DOHH2 (cell line): ENCODE results near the gene KIRREL3.

Source experiments
- H3F3A ChIP-seq: fragments of 200-600 bp; sonication (generic), shearing (Covaris generic); 2 replicates; pipeline ENCODE4 v1.6.0; 2016; ENCODE audit warnings: antibody characterized with exemption, mild to moderate bottlenecking; ENCODE audit not compliant: control insufficient read depth, insufficient read depth
- H3K27ac ChIP-seq: fragments of 200-600 bp; sonication (generic); 2 replicates; pipeline ENCODE4 v1.5.1; 2014; ENCODE audit warnings: low read depth, mild to moderate bottlenecking, low read length, moderate library complexity
- H3K27me3 ChIP-seq: fragments of 200-600 bp; sonication (generic); 2 replicates; pipeline ENCODE4 v1.6.1; 2014; ENCODE audit warnings: mild to moderate bottlenecking, low read length, mixed read lengths; ENCODE audit not compliant: control insufficient read depth
- H3K36me3 ChIP-seq: fragments of 200-600 bp; sonication (generic); 2 replicates; pipeline ENCODE4 v1.6.1; 2014; ENCODE audit warnings: mild to moderate bottlenecking, low read length, moderate library complexity, mixed read lengths; ENCODE audit not compliant: control insufficient read depth
- H3K4me1 ChIP-seq: fragments of 200-600 bp; sonication (generic); 2 replicates; pipeline ENCODE4 v1.6.1; 2014; ENCODE audit warnings: mild to moderate bottlenecking, low read length, mixed read lengths; ENCODE audit not compliant: control insufficient read depth
- H3K4me2 ChIP-seq: fragments of 200-600 bp; sonication (generic); 2 replicates; pipeline ENCODE4 v1.6.0; 2014; ENCODE audit warnings: mild to moderate bottlenecking, low read length, moderate library complexity
- H3K4me3 ChIP-seq: fragments of 200-600 bp; sonication (generic); 2 replicates; pipeline ENCODE4 v1.5.1; 2014; ENCODE audit warnings: mild to moderate bottlenecking, low read length, mixed read lengths
- H3K79me2 ChIP-seq: fragments of 200-600 bp; sonication (generic); 2 replicates; pipeline ENCODE4 v1.6.1; 2014; ENCODE audit warnings: mild to moderate bottlenecking, low read length, mixed read lengths; ENCODE audit not compliant: control insufficient read depth
- H3K9me2 ChIP-seq: fragments of 200-600 bp; sonication (generic); replicated peaks from 2 replicates; pipeline ENCODE4 v1.6.1; 2014; ENCODE audit warnings: mild to moderate bottlenecking, low read length, mixed read lengths; ENCODE audit not compliant: control insufficient read depth
- H3K9me3 ChIP-seq: fragments of 200-600 bp; sonication (generic); 2 replicates; pipeline ENCODE4 v1.6.1; 2014; ENCODE audit warnings: antibody characterized with exemption, low read length, mixed read lengths; ENCODE audit not compliant: control insufficient read depth, insufficient read depth
- H4K20me1 ChIP-seq: fragments of 200-600 bp; sonication (generic); 2 replicates; pipeline ENCODE4 v1.6.0; 2014; ENCODE audit warnings: low read depth, mild to moderate bottlenecking, antibody characterized with exemption, low read length, moderate library complexity; ENCODE audit not compliant: control insufficient read depth, insufficient read depth
- CTCF ChIP-seq: fragments of 200-600 bp; sonication (generic); IDR thresholded peaks from one replicate; pipeline ENCODE4 v1.5.1; 2014; ENCODE audit warnings: antibody characterized with exemption, mild to moderate bottlenecking, low read depth, low read length; ENCODE audit not compliant: poor library complexity, severe bottlenecking
- EZH2phosphoT487 ChIP-seq: fragments of 200-600 bp; sonication (generic); IDR thresholded peaks from 2 replicates; pipeline ENCODE4 v1.6.1; 2017; ENCODE audit warnings: borderline replicate concordance, mild to moderate bottlenecking, antibody characterized with exemption, low read length, moderate library complexity, mixed read lengths

Gene KIRREL3

GRCh38 chr11:126637795-126638175, 362.8 kb downstream of the KIRREL3 start:
- H3K27ac ChIP-seq: no peak overlapping the region
- H3K9me2 ChIP-seq: no peaks in the 10 kb centered on the region
- no peak overlapping the region for H3K4me2 ChIP-seq
- H3K4me1 ChIP-seq: no peaks in the 10 kb centered on the region
- H3F3A ChIP-seq: no peaks in the 10 kb centered on the region
- H3K36me3 ChIP-seq: no peaks in the 10 kb centered on the region
- 0 out of 2 replicates have a peak, but pooled peaks cover 3% of the 10 kb centered on the region for H3K27me3 ChIP-seq
- no peak for TF ChIP-seq CTCF
- no peak for TF ChIP-seq EZH2phosphoT487
- no peaks in the 10 kb centered on the region for H3K79me2 ChIP-seq
- no peaks in the 10 kb centered on the region for H4K20me1 ChIP-seq
- no peaks in the 10 kb centered on the region for H3K9me3 ChIP-seq
- no peak overlapping the region for H3K4me3 ChIP-seq

GRCh38 chr11:126636911-126637794, 363.4 kb downstream of the KIRREL3 start:
- H3K4me2 ChIP-seq: no peak overlapping the region
- TF ChIP-seq EZH2phosphoT487 (no peak), CTCF (no peak)
- H3K4me3 ChIP-seq: no peak overlapping the region
- H3K79me2 ChIP-seq: no peaks in the 10 kb centered on the region
- no peaks in the 10 kb centered on the region for H3F3A ChIP-seq
- 0 out of 2 replicates have a peak, but pooled peaks cover 3% of the 10 kb centered on the region for H3K27me3 ChIP-seq
- H3K9me2 ChIP-seq: no peaks in the 10 kb centered on the region
- H3K4me1 ChIP-seq: no peaks in the 10 kb centered on the region
- no peaks in the 10 kb centered on the region for H4K20me1 ChIP-seq
- H3K36me3 ChIP-seq: no peaks in the 10 kb centered on the region
- H3K27ac ChIP-seq: no peak overlapping the region
- no peaks in the 10 kb centered on the region for H3K9me3 ChIP-seq

- 0 out of 2 replicates have a peak, but pooled peaks cover 3% of the 10 kb centered on the region for H3K27me3 ChIP-seq
Measured at GRCh38 chr11:126635511-126635910, 365.1 kb downstream of the KIRREL3 start.

More at GRCh38 chr11:126635511-126635910, 365.1 kb downstream of the KIRREL3 start:
- Histone ChIP-seq H3K9me2 (no peaks in the 10 kb centered on the region), H3K4me3 (no peak overlapping the region), H3K4me2 (no peak overlapping the region), H4K20me1 (no peaks in the 10 kb centered on the region), H3F3A (no peaks in the 10 kb centered on the region), H3K27ac (no peak overlapping the region), H3K36me3 (no peaks in the 10 kb centered on the region), H3K79me2 (no peaks in the 10 kb centered on the region), H3K4me1 (no peaks in the 10 kb centered on the region), H3K9me3 (no peaks in the 10 kb centered on the region)
- TF ChIP-seq EZH2phosphoT487 (no peak), CTCF (no peak)
